ENCODE results near the gene SFMBT2.
A peak's percentile ranks its signal among the peaks of the same experiment; 100 is the strongest.

Gene SFMBT2

DNA sequence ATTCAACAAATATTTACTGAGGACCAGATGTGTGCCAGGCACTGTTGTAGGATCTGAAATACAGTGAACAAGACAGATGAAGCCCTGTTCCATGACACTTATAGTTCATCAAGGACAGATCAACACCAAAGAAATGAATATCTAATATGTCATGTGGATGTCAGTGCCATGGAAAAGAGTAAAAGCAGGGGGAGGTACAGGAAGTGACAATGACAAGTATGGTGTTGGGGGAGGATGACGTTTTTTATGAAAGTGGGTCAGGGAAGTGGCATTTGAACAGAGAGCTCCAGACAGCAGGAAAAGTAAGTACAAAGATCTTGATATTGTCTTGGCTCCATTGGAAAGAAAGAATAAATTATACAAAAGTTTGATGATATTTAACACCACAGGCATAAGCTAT is 7.0 kb upstream of the SFMBT2 start:
- H3F3A ChIP-seq (ENCODE audit: control insufficient read depth, insufficient read depth) = peaks cover 12% of the 10 kb centered on the region
- H3K4me1 ChIP-seq (ENCODE audit: control insufficient read depth, low read length) = peaks cover 31% of the 10 kb centered on the region
- no peaks in the 10 kb centered on the region for H4K20me1 ChIP-seq (ENCODE audit: control insufficient read depth, insufficient read depth, low read depth, low read length)
- H3K79me2 ChIP-seq (ENCODE audit: control insufficient read depth, low read length) = no peaks in the 10 kb centered on the region
- no peak overlapping the region for H3K4me3 ChIP-seq (ENCODE audit: low read length)
- no peaks in the 10 kb centered on the region for H3K36me3 ChIP-seq (ENCODE audit: control insufficient read depth, low read length)
- TF ChIP-seq, protein P1, sequence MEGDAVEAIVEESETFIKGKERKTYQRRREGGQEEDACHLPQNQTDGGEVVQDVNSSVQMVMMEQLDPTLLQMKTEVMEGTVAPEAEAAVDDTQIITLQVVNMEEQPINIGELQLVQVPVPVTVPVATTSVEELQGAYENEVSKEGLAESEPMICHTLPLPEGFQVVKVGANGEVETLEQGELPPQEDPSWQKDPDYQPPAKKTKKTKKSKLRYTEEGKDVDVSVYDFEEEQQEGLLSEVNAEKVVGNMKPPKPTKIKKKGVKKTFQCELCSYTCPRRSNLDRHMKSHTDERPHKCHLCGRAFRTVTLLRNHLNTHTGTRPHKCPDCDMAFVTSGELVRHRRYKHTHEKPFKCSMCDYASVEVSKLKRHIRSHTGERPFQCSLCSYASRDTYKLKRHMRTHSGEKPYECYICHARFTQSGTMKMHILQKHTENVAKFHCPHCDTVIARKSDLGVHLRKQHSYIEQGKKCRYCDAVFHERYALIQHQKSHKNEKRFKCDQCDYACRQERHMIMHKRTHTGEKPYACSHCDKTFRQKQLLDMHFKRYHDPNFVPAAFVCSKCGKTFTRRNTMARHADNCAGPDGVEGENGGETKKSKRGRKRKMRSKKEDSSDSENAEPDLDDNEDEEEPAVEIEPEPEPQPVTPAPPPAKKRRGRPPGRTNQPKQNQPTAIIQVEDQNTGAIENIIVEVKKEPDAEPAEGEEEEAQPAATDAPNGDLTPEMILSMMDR (IDR thresholded peaks at IDR 0.05; ENCODE audit: low read depth, low read length, poor library complexity, severe bottlenecking) = no peak
- TF ChIP-seq EZH2phosphoT487 (IDR thresholded peaks at IDR 0.05; ENCODE audit: borderline replicate concordance, low read length) = no peak
- H3K9me3 ChIP-seq (ENCODE audit: control insufficient read depth, insufficient read depth, low read length) = no peaks in the 10 kb centered on the region
- H3K27ac ChIP-seq (ENCODE audit: low read depth, low read length) = no peak overlapping the region
- H3K9me2 ChIP-seq (replicated peaks; ENCODE audit: control insufficient read depth, low read length) = no peaks in the 10 kb centered on the region
- no peaks in the 10 kb centered on the region; the same call in 1 of the 2 replicates for H3K27me3 ChIP-seq (ENCODE audit: control insufficient read depth, low read length)
- no peak overlapping the region for H3K4me2 ChIP-seq (ENCODE audit: low read length)

DNA sequence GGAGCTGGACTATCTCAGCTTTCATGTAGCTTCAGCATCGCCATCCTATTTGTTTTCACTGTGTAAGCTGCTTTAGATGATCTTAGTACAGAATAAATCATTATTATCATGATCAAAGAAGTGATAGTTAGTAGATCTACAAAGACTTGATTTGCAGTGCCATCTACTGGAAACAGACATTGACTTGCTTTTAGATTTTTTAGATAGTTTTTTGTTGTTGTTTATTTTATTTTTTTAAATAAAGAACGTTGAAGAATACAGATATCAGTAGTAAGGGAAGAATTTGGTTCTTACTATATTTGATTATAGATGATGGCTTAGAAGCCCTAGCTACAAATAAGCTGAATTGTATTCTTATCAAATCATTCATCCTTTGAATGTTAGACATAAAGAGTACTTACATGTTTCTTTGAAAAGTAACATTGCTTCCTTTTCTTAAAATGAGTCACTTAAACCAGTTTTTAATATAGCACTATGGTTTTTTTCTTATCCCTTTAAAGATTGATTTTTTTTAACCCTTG is 6.3 kb upstream of the SFMBT2 start:
- no peaks in the 10 kb centered on the region for H3K9me3 ChIP-seq (ENCODE audit: control insufficient read depth, insufficient read depth, low read length)
- TF ChIP-seq, protein P1 (IDR thresholded peaks at IDR 0.05; ENCODE audit: low read depth, low read length, poor library complexity, severe bottlenecking) = peak; percentile 46
- no peak for TF ChIP-seq EZH2phosphoT487 (IDR thresholded peaks at IDR 0.05; ENCODE audit: borderline replicate concordance, low read length)
- no peak overlapping the region for H3K27ac ChIP-seq (ENCODE audit: low read depth, low read length)
- no peaks in the 10 kb centered on the region for H4K20me1 ChIP-seq (ENCODE audit: control insufficient read depth, insufficient read depth, low read depth, low read length)
- no peak overlapping the region for H3K4me3 ChIP-seq (ENCODE audit: low read length)
- H3K4me1 ChIP-seq (ENCODE audit: control insufficient read depth, low read length) = peaks cover 25% of the 10 kb centered on the region
- H3K4me2 ChIP-seq (ENCODE audit: low read length) = no peak overlapping the region
- H3K9me2 ChIP-seq (replicated peaks; ENCODE audit: control insufficient read depth, low read length) = no peaks in the 10 kb centered on the region
- H3F3A ChIP-seq (ENCODE audit: control insufficient read depth, insufficient read depth) = peaks cover 12% of the 10 kb centered on the region
- H3K36me3 ChIP-seq (ENCODE audit: control insufficient read depth, low read length) = no peaks in the 10 kb centered on the region
- H3K27me3 ChIP-seq (ENCODE audit: control insufficient read depth, low read length) = peaks cover 5% of the 10 kb centered on the region
- H3K79me2 ChIP-seq (ENCODE audit: control insufficient read depth, low read length) = no peaks in the 10 kb centered on the region

GRCh38 chr10:7414766-7415165 is 3.9 kb upstream of the SFMBT2 start:
- Histone ChIP-seq H3K27me3 (ENCODE audit: control insufficient read depth, low read length) (peaks cover 18% of the 10 kb centered on the region), H3K9me2 (replicated peaks; ENCODE audit: control insufficient read depth, low read length) (no peaks in the 10 kb centered on the region), H3K9me3 (ENCODE audit: control insufficient read depth, insufficient read depth, low read length) (no peaks in the 10 kb centered on the region), H3K4me3 (ENCODE audit: low read length) (no peak overlapping the region), H3K4me2 (ENCODE audit: low read length) (no peak overlapping the region), H4K20me1 (ENCODE audit: control insufficient read depth, insufficient read depth, low read depth, low read length) (no peaks in the 10 kb centered on the region), H3F3A (ENCODE audit: control insufficient read depth, insufficient read depth) (peaks cover 12% of the 10 kb centered on the region), H3K4me1 (ENCODE audit: control insufficient read depth, low read length) (peaks cover 22% of the 10 kb centered on the region), H3K27ac (ENCODE audit: low read depth, low read length) (no peak overlapping the region), H3K36me3 (ENCODE audit: control insufficient read depth, low read length) (no peaks in the 10 kb centered on the region), H3K79me2 (ENCODE audit: control insufficient read depth, low read length) (peaks cover 10% of the 10 kb centered on the region)
- no peak for TF ChIP-seq EZH2phosphoT487 (IDR thresholded peaks at IDR 0.05; ENCODE audit: borderline replicate concordance, low read length)
- TF ChIP-seq, protein P1 (IDR thresholded peaks at IDR 0.05; ENCODE audit: low read depth, low read length, poor library complexity, severe bottlenecking) = no peak
